GM12878 (cell line): Measurements from ENCODE around the gene FBXO42. TPM values are rescaled to one million over a fixed set of nuclear protein-coding genes. Genes with fewer than 3 reads are reported as not detected.

ENCODE experiments used
- ATAC-seq: fragments of 200-7000 bp; cut with Tn5 transposase; 3 replicates; pipeline ENCODE4 v1.9.1; 2020; ENCODE audit warnings: mild to moderate bottlenecking, moderate library complexity
- BruUV-seq: library from RNA; stranded (reverse); fragments of 400-500 nt; replicated peaks from 2 replicates; lab custom pipeline; 2021; lab: Mats Ljungman, UMichigan
- CTCF ChIA-PET: fragments of 300-600 bp; sonication (Branson Sonifier 250); formaldehyde crosslinking; extraction: SDS; loops from one replicate; lab custom pipeline; 2021; ENCODE audit warnings: inconsistent platforms; lab: Yijun Ruan, JAX
- POLR2A ChIA-PET: fragments of 350-600 bp; formaldehyde crosslinking; extraction: SDS; loops from one replicate; lab custom pipeline; 2021; ENCODE audit warnings: inconsistent platforms; lab: Charles Lee
- RAD21 ChIA-PET: fragments of 300-600 bp; sonication (Branson Sonifier 250); formaldehyde crosslinking; loops from one replicate; lab custom pipeline; 2023; ENCODE audit warnings: antibody characterized with exemption; ENCODE audit not compliant: unreplicated experiment; lab: Charles Lee
- SMC1A ChIA-PET: fragments of 300-600 bp; sonication (Branson Sonifier 250); formaldehyde crosslinking; loops from one replicate; lab custom pipeline; 2023; ENCODE audit not compliant: unreplicated experiment, uncharacterized antibody; lab: Charles Lee
- DNase-seq: peaks from one replicate; pipeline ENCODE4 v3.0.0-alpha.2; 2011; ENCODE audit warnings: low read depth, low spot score
- FAIRE-seq: peaks from 3 replicates; lab custom pipeline; 2011; peaks lifted over from hg19 to GRCh38; lab: Jason Lieb, UNC
- H2AFZ ChIP-seq: 2 replicates; pipeline ENCODE4 v1.6.0; 2011; ENCODE audit warnings: low read depth, low read length, control low read depth; ENCODE audit not compliant: control insufficient read depth
- H3K27ac ChIP-seq: 2 replicates; pipeline ENCODE4 v1.5.1; 2011; ENCODE audit warnings: control low read depth; ENCODE audit not compliant: control insufficient read depth, insufficient read depth
- H3K27me3 ChIP-seq, 2 experiments: replicated peaks in 1 of 2; 2 replicates each; pipeline versions ENCODE4 v1.6.0 to v1.6.1; 2011; ENCODE audit warnings: low read length in 1 of 2; ENCODE audit not compliant: control insufficient read depth in 2 of 2, insufficient read depth in 2 of 2
- H3K36me3 ChIP-seq, 2 experiments: 2 replicates each; pipeline ENCODE4 v1.5.1; 2011; ENCODE audit warnings: low read length in 1 of 2; ENCODE audit not compliant: control insufficient read depth in 2 of 2, insufficient read depth in 2 of 2
- H3K4me1 ChIP-seq: 2 replicates; pipeline ENCODE4 v1.6.1; 2011; ENCODE audit warnings: mild to moderate bottlenecking, low read length, moderate library complexity, mixed read lengths; ENCODE audit not compliant: control insufficient read depth, insufficient read depth
- H3K4me2 ChIP-seq: 2 replicates; pipeline ENCODE4 v1.6.0; 2011; ENCODE audit warnings: control low read depth; ENCODE audit not compliant: control insufficient read depth, insufficient read depth
- H3K4me3 ChIP-seq: fragments of 200-600 bp; sonication (generic); 2 replicates; pipeline ENCODE4 v1.5.1; 2016
- H3K79me2 ChIP-seq: 2 replicates; pipeline ENCODE4 v1.6.0; 2011; ENCODE audit warnings: low read length; ENCODE audit not compliant: control insufficient read depth, insufficient read depth
- H3K9ac ChIP-seq: 2 replicates; pipeline ENCODE4 v1.8.0; 2011; ENCODE audit warnings: low read length, control low read depth, mixed read lengths; ENCODE audit not compliant: control insufficient read depth, insufficient read depth
- H3K9me3 ChIP-seq: replicated peaks from 3 replicates; pipeline ENCODE4 v1.5.1; 2011; ENCODE audit warnings: mild to moderate bottlenecking, low read length; ENCODE audit not compliant: control insufficient read depth, insufficient read depth
- H4K20me1 ChIP-seq: 2 replicates; pipeline ENCODE4 v1.6.0; 2011; ENCODE audit not compliant: control insufficient read depth, insufficient read depth
- CHD4 ChIP-seq: fragments of 200-600 bp; sonication (generic); IDR thresholded peaks from 2 replicates; pipeline ENCODE4 v1.6.1; 2016; ENCODE audit warnings: mild to moderate bottlenecking
- CREM ChIP-seq: IDR thresholded peaks from 2 replicates; pipeline ENCODE4 v1.6.1; 2014; ENCODE audit warnings: antibody characterized with exemption, low read depth
- FOXK2 ChIP-seq: fragments of 450-650 bp; IDR thresholded peaks from 2 replicates; pipeline ENCODE4 v1.6.1; 2017; ENCODE audit warnings: mild to moderate bottlenecking, moderate library complexity
- GATAD2B ChIP-seq: fragments of 450-650 bp; conservative IDR thresholded peaks from 2 replicates; pipeline ENCODE4 v1.6.1; 2017; ENCODE audit warnings: low read depth, mild to moderate bottlenecking, moderate library complexity
- IKZF2 ChIP-seq, 2 experiments: fragments of 450-650 bp; IDR thresholded peaks; 2 replicates each; pipeline ENCODE4 v1.6.1; 2017; ENCODE audit warnings: mild to moderate bottlenecking in 2 of 2, moderate library complexity in 2 of 2
- PAX5 ChIP-seq: IDR thresholded peaks from 2 replicates; pipeline ENCODE4 v1.6.1; 2011; ENCODE audit warnings: low read depth, low read length, borderline replicate concordance
- PAX8 ChIP-seq: fragments of 450-650 bp; IDR thresholded peaks from 2 replicates; pipeline ENCODE4 v1.6.1; 2017; ENCODE audit warnings: mild to moderate bottlenecking, moderate library complexity
- POLR2A ChIP-seq: IDR thresholded peaks from 2 replicates; pipeline ENCODE4 v1.6.1; 2011; ENCODE audit warnings: low read depth, mild to moderate bottlenecking, low read length
- SIN3A ChIP-seq: IDR thresholded peaks from 2 replicates; pipeline ENCODE4 v1.6.1; 2012; ENCODE audit warnings: low read depth, low read length, improper control_type of control experiment
- SRF ChIP-seq, 2 experiments: IDR thresholded peaks; 2 replicates each; pipeline ENCODE4 v1.6.1; 2011; ENCODE audit warnings: low read depth in 2 of 2, low read length in 2 of 2, mild to moderate bottlenecking in 1 of 2, moderate library complexity in 1 of 2
- TCF3 ChIP-seq: IDR thresholded peaks from 2 replicates; pipeline ENCODE4 v1.6.1; 2012; ENCODE audit warnings: low read depth, mild to moderate bottlenecking, low read length, borderline replicate concordance; ENCODE audit not compliant: insufficient read depth
- ZBED1 ChIP-seq: IDR thresholded peaks from 2 replicates; pipeline ENCODE4 v1.6.1; 2016; ENCODE audit warnings: borderline replicate concordance
- ZNF384 ChIP-seq: IDR thresholded peaks from 2 replicates; pipeline ENCODE4 v1.6.1; 2012; ENCODE audit warnings: low read depth, mild to moderate bottlenecking, low read length, improper control_type of control experiment, borderline replicate concordance
- ZZZ3 ChIP-seq: IDR thresholded peaks from 2 replicates; pipeline ENCODE4 v1.6.1; 2011; ENCODE audit warnings: low read depth; ENCODE audit not compliant: control insufficient read depth, insufficient read length
- WGBS: methylation state at CpG from one replicate; pipeline ENCODE4 v1.1.6; 2016; ENCODE audit warnings: low lambda C conversion rate; ENCODE audit not compliant: insufficient replicate concordance, insufficient coverage; ENCODE audit errors: missing lambda C conversion rate; 5-methylcytosine and 5-hydroxymethylcytosine counted together
- in situ Hi-C: fragments of 300-500 bp; cut with MboI; formaldehyde crosslinking; loops from 9 replicates; pipeline ENCODE4 v1.14.3; 2018; ENCODE audit warnings: mixed read lengths
- intact Hi-C: fragments of 100-400 bp; cut with micrococcal nuclease; formaldehyde crosslinking; loops from one replicate; pipeline ENCODE4 v1.14.2; 2022; ENCODE audit not compliant: unreplicated experiment
- polyA plus RNA-seq, 11 experiments: library from polyadenylated mRNA; depleted of rRNA in 4 of 11; unstranded in 6 of 11; stranded (reverse) in 5 of 11; fragments of >200 nt; fragmentation: Nextera tagmentation in 4 of 11; fragmentation: Illumina TruSeq in 1 of 11; extraction: Ambion mirVana in 4 of 11; extraction: Trizol in 1 of 11; gene quantifications; 1 replicate in 1 of 11; 2 replicates in 10 of 11; pipeline versions ENCODE4 v1.2.1 to v1.2.3, GENCODE V29; 2011 to 2016; ENCODE audit warnings: inconsistent platforms in 2 of 11, missing spikeins in 2 of 11, low read depth in 1 of 11
- total RNA-seq, 4 experiments: library from RNA; depleted of rRNA in 3 of 4; stranded (reverse); fragments of >200 nt in 3 of 4; fragmentation: Illumina TruSeq in 1 of 4; extraction: Trizol in 1 of 4; gene quantifications; 2 replicates each; pipeline versions ENCODE4 v1.2.1 to v1.2.3, GENCODE V29; 2013 to 2021
- TF ChIP-seq, protein P1 (sequence below): IDR thresholded peaks from 2 replicates; pipeline ENCODE4 v1.6.1; 2012; ENCODE audit warnings: mild to moderate bottlenecking, low read depth, low read length
- TF ChIP-seq, protein P2 (sequence below): IDR thresholded peaks from 2 replicates; pipeline ENCODE4 v1.6.1; 2012; ENCODE audit warnings: improper control_type of control experiment, low read depth, low read length; ENCODE audit not compliant: insufficient replicate concordance

The FBXO42 gene
- total and polyA plus RNA-seq, 10 of the 15 experiments (the other 5 are each of a cell fraction or from before 2014, with no cell fraction given) = 6.1 to 23.8 (median 15.2) TPM

DNA sequence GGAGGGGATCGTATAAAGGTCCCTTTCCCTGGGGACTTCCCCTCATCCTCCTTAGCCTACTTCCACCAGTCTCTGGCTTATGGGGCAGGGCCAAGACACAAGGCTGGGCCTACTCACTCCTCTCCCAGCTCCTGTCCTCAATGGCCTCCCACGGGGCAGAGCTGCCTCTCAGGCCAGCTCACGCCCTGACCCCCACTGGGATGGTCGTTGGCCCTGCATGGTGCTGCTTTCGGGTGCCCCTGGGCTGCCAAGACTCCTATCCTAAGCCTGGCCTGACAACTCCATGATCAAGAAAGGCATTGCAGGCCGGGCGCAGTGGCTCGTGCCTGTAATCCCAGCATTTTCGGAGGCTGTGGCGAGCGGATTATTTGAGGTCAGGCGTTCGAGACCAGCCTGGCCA, 121.5 kb downstream of the FBXO42 start (continued):
- TF ChIP-seq SIN3A = no peak
- TF ChIP-seq CREM = no peak
- no peak for TF ChIP-seq TCF3
- no peak for TF ChIP-seq CHD4
- TF ChIP-seq SRF (IDR thresholded peaks at IDR 0.05; ENCODE audit: low read depth in 2 of 2, low read length in 2 of 2) = no peak
- TF ChIP-seq POLR2A = no peak
- no peak for TF ChIP-seq PAX8
- TF ChIP-seq ZZZ3 = no peak
- no peak for TF ChIP-seq GATAD2B

DNA sequence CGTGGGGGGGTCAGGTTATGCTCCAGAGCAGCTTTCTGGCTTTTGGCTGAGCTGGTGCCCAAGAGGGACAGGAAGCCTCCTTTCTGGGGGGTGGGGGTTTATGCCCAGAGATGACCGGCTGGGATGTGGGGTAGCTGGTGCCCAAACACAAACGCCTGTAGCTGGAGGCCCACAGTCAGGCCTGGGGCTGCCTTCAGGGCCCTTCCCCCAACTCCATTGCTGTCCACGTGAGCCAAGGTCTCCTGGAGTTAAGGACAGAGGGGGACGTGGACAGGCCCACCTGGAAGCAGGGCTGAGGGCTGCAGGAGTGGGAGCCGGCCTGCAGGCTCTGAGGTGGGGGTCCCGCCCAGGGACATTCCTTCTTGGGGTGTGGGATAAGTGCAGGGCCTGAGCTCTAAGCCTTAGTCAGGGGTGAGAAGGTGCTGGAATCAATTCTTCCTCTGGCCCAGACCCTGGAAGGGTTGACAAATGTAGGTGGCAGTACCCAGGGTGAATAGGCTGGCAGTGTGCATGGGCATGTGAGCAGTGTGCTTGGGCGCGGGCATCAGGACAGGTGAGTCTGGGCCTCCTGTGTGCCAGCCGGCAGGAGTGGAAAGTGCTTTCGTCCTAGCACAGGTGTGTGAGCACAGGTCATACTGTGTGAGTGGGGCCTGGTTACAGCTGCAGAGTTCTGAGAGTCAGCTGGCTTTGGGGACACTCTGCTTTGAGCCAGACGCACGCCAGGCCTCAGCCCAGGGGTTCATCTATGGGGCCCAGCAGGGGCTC, 122.1 kb downstream of the FBXO42 start:
- TF ChIP-seq, protein P1, sequence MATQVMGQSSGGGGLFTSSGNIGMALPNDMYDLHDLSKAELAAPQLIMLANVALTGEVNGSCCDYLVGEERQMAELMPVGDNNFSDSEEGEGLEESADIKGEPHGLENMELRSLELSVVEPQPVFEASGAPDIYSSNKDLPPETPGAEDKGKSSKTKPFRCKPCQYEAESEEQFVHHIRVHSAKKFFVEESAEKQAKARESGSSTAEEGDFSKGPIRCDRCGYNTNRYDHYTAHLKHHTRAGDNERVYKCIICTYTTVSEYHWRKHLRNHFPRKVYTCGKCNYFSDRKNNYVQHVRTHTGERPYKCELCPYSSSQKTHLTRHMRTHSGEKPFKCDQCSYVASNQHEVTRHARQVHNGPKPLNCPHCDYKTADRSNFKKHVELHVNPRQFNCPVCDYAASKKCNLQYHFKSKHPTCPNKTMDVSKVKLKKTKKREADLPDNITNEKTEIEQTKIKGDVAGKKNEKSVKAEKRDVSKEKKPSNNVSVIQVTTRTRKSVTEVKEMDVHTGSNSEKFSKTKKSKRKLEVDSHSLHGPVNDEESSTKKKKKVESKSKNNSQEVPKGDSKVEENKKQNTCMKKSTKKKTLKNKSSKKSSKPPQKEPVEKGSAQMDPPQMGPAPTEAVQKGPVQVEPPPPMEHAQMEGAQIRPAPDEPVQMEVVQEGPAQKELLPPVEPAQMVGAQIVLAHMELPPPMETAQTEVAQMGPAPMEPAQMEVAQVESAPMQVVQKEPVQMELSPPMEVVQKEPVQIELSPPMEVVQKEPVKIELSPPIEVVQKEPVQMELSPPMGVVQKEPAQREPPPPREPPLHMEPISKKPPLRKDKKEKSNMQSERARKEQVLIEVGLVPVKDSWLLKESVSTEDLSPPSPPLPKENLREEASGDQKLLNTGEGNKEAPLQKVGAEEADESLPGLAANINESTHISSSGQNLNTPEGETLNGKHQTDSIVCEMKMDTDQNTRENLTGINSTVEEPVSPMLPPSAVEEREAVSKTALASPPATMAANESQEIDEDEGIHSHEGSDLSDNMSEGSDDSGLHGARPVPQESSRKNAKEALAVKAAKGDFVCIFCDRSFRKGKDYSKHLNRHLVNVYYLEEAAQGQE = no peak
- TF ChIP-seq, protein P2, sequence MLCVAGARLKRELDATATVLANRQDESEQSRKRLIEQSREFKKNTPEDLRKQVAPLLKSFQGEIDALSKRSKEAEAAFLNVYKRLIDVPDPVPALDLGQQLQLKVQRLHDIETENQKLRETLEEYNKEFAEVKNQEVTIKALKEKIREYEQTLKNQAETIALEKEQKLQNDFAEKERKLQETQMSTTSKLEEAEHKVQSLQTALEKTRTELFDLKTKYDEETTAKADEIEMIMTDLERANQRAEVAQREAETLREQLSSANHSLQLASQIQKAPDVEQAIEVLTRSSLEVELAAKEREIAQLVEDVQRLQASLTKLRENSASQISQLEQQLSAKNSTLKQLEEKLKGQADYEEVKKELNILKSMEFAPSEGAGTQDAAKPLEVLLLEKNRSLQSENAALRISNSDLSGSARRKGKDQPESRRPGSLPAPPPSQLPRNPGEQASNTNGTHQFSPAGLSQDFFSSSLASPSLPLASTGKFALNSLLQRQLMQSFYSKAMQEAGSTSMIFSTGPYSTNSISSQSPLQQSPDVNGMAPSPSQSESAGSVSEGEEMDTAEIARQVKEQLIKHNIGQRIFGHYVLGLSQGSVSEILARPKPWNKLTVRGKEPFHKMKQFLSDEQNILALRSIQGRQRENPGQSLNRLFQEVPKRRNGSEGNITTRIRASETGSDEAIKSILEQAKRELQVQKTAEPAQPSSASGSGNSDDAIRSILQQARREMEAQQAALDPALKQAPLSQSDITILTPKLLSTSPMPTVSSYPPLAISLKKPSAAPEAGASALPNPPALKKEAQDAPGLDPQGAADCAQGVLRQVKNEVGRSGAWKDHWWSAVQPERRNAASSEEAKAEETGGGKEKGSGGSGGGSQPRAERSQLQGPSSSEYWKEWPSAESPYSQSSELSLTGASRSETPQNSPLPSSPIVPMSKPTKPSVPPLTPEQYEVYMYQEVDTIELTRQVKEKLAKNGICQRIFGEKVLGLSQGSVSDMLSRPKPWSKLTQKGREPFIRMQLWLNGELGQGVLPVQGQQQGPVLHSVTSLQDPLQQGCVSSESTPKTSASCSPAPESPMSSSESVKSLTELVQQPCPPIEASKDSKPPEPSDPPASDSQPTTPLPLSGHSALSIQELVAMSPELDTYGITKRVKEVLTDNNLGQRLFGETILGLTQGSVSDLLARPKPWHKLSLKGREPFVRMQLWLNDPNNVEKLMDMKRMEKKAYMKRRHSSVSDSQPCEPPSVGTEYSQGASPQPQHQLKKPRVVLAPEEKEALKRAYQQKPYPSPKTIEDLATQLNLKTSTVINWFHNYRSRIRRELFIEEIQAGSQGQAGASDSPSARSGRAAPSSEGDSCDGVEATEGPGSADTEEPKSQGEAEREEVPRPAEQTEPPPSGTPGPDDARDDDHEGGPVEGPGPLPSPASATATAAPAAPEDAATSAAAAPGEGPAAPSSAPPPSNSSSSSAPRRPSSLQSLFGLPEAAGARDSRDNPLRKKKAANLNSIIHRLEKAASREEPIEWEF = no peak
- TF ChIP-seq PAX5 = no peak
- TF ChIP-seq ZNF384 = no peak
- no peak for TF ChIP-seq IKZF2 (IDR thresholded peaks at IDR 0.05)
- no peak for TF ChIP-seq FOXK2
- TF ChIP-seq ZZZ3 = no peak
- no peak for TF ChIP-seq ZBED1
- BruUV-seq = no TSS peak
- FAIRE-seq = no peak
- CTCF ChIA-PET = interaction anchor here (0.9 kb wide), 1 partner anchor 11 kb away, joined by 3 read pairs; no protein-coding TSS in a partner anchor
- peaks cover 2 to 7% of the 10 kb centered on the region in 2 experiments for H3K27me3 ChIP-seq
- SMC1A ChIA-PET = no interaction called here
- no peak overlapping the region for H3K4me2 ChIP-seq
- POLR2A ChIA-PET = interaction anchor here (1.6 kb wide), 1 partner anchor 12 kb away, joined by 5 read pairs; no protein-coding TSS in a partner anchor
- H3K4me1 ChIP-seq = no peaks in the 10 kb centered on the region
- 63% methylated on average over 13 of the region's 13 CpGs for WGBS
- H3K79me2 ChIP-seq = no peaks in the 10 kb centered on the region
- no peaks in the 10 kb centered on the region for H4K20me1 ChIP-seq
- in situ Hi-C loops (no loop called here), intact Hi-C loops (no loop called here)
- no peak for DNase-seq
- no peaks in the 10 kb centered on the region for H3K36me3 ChIP-seq
- no peak overlapping the region for H3K9ac ChIP-seq
- no peak overlapping the region for H3K27ac ChIP-seq
- ATAC-seq = no peak
- RAD21 ChIA-PET = interaction anchor here (0.7 kb wide), 1 partner anchor 151 kb away, joined by 3 read pairs; no protein-coding TSS in a partner anchor
- no peaks in the 10 kb centered on the region for H3K9me3 ChIP-seq
- no peak overlapping the region for H2AFZ ChIP-seq
- H3K4me3 ChIP-seq = no peak overlapping the region
